Right cardiac atrium (tissue), 5 donors: ENCODE results near the gene CD96. TPM values are rescaled to one million over a fixed set of nuclear protein-coding genes. Genes with fewer than 3 reads are reported as not detected.
"Not testable (repeated sequence)": the region's sequence is repeated elsewhere in the genome, so short reads cannot be mapped to it uniquely, and the experiment has no call there.

Experiments
- ATAC-seq, 2 donors: fragments of 200-7000 bp; cut with Tn5 transposase; one replicate each; pipeline versions ENCODE4 v1.8.0 to v1.9.1; 2020; ENCODE audit warnings: moderate library complexity in 2 of 2, mild to moderate bottlenecking in 1 of 2
- DNase-seq, 3 donors: peaks; one replicate each; pipeline ENCODE4 v3.0.0-alpha.2; 2020
- H3K27ac ChIP-seq: one replicate; pipeline ENCODE4 v1.5.1; 2013; ENCODE audit warnings: mild to moderate bottlenecking, low read length, control low read depth, moderate library complexity
- H3K27me3 ChIP-seq: one replicate; pipeline ENCODE4 v1.6.1; 2013; ENCODE audit not compliant: control insufficient read depth, insufficient read depth
- H3K4me1 ChIP-seq: one replicate; pipeline ENCODE4 v1.6.1; 2013; ENCODE audit warnings: low read length; ENCODE audit not compliant: control insufficient read depth, insufficient read depth
- H3K4me3 ChIP-seq: one replicate; pipeline ENCODE4 v1.5.1; 2013; ENCODE audit warnings: low read length, control low read depth
- H3K9me3 ChIP-seq: one replicate; pipeline ENCODE4 v1.6.1; 2013; ENCODE audit warnings: low read length; ENCODE audit not compliant: control insufficient read depth
- WGBS: extraction: QIAGEN DNeasy Blood & Tissue Kit; methylation state at CpG from one replicate; pipeline ENCODE4 v1.1.7; 2013; 5-methylcytosine and 5-hydroxymethylcytosine counted together
- intact Hi-C, 4 donors: fragments of 100-400 bp; cut with DNase I; formaldehyde crosslinking; loops; one replicate each; pipeline versions ENCODE4 v1.11.0 to v1.14.0; 2022 to 2023
- polyA plus RNA-seq: library from polyadenylated mRNA; stranded (reverse); fragments of 200-250 nt; gene quantifications from one replicate; pipeline ENCODE4 v1.2.3, GENCODE V29; 2013
- total RNA-seq, 4 donors: library from RNA; stranded (reverse); fragmentation: NEBNext Ultra II Directional; extraction: Animal tissue kit (Norgen Biotek cat#: 25700); gene quantifications; one replicate each; pipeline ENCODE4 v1.2.1, GENCODE V29; 2021
- donor health status: healthy with polysubstance abuse.
- donor health status: DM: no; HTN: yes; CAD: no.
- donor health status: DM: no; HTN: no; CAD: no.
- donor health status: DM: no; HTN: yes; CAD: no; lungs with severe emphysema.
- donor health status: DM: yes; HTN: yes; CAD: no.

The CD96 gene
- total and polyA plus RNA-seq, 5 donors = 0.14 to 1.9 (median 0.44) TPM

DNA sequence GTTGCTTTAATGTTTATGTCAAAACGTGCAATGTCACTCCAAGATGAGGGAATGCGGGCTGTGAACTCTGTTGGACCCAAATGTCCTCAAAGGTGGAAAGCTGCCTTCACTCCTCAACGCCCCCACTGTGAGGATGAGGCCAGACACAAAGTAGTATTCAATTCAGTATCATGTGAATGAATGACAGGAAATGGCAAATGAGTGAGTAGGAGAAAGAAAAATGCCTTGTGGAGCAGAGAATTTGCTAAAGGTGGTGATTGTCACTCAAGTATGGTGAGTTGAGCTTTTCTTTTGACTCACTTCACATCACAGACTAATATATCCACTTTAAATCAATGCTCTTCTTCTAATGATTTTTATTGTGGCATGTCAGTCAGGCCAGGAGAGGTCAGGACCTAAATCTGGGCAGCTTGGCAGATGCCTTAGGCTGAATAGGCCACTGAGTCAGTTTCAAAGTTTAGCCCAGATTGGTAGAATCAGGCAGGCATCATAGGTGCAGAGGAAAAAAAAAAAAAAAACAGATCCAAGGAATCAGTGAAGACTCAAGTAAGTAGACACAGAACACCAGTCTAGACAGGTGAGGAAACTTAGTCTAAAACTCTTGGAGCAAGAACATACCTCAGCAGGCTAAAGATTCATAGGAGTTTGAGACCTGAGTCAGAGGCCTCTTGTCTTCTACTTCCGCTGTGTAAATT lies 124.2 kb downstream of the CD96 start:
- ATAC-seq (no peak), DNase-seq (no peak)
- Histone ChIP-seq H3K27me3 (no peaks in the 10 kb centered on the region), H3K4me1 (no peaks in the 10 kb centered on the region), H3K4me3 (no peak overlapping the region), H3K9me3 (no peaks in the 10 kb centered on the region), H3K27ac (no peak overlapping the region)
- intact Hi-C loops = no loop called here
- 66% methylated on average over 4 of the region's 4 CpGs for WGBS

DNA sequence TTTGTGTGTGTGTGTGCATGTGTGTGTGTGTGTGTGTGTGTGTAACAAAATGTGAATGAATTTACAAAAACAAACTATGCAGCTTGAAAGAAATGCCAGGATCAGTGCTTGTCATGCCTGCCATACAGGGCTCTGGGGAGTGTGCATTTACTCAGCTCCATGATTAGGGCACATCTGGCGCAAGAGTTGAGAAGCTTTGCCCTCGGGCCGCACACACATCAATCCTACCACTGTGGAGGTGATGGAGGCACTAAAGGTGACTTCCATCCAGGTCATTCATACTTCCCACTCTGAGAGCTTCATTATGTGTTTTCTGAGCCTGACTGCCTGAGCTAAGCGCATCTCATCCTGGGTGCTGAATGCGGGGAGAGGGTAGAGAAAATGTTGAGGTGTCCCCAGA lies 125.2 kb downstream of the CD96 start:
- 92% methylated on average over 5 of the region's 5 CpGs for WGBS
- H3K27ac ChIP-seq = no peak overlapping the region
- intact Hi-C loops = no loop called here
- no peaks in the 10 kb centered on the region for H3K9me3 ChIP-seq
- H3K27me3 ChIP-seq = no peaks in the 10 kb centered on the region
- H3K4me1 ChIP-seq = no peaks in the 10 kb centered on the region
- ATAC-seq (no peak), DNase-seq (no peak)
- H3K4me3 ChIP-seq = no peak overlapping the region

DNA sequence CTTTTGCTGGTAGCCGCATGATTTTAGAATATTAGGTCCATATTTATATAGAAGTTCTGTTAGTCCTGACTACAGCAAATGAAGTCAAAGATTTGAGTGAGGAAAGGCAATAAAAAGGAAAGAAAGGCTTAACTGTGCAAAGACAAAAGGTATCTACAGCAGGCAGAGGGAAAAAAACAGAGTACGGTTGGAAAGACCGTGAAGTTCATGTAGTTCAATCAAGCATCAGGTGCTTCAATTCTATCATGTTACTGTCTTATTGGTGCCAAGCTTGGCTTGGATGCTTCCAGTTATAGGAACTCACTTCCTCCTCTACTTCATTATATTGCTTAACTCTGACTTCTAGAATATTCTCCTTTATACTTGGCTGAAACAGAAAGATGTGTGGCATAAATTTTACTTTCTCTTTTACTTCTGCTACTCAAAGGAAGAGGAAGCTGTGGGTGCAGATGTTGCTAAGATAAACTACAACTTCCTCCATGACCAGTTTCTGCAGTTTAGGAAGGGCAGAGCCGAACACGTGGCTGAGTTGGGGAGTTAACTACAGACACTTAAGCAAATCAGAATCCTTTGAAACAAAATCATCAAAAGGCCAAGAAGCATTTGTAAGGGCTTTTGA lies 125.7 kb downstream of the CD96 start:
- Histone ChIP-seq H3K27me3 (no peaks in the 10 kb centered on the region), H3K4me3 (no peak overlapping the region), H3K4me1 (no peaks in the 10 kb centered on the region), H3K27ac (no peak overlapping the region), H3K9me3 (no peaks in the 10 kb centered on the region)
- intact Hi-C loops = no loop called here
- DNase-seq (peak in 2 of 3 donors; percentile 21 to 62), ATAC-seq (peak; percentile 74 to 75)
- 51% methylated on average over 5 of the region's 5 CpGs for WGBS

DNA sequence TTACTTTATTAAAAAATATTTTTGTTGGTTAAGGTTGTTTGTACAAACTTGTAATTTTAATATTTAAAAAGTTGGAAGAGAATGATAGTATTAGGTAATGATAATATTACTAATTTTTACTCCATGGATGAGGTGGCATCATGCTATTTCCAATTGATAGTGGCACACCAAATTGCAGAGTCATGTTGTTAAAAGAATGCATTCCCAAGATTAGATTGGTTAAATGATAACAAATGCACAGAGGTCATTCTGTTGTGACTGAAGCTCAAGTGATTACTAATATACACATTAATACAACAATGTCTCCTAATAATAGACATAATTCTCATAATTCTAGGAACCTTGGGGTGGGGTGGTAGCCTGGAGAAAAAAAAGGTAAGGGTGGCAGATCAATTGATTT lies 126.3 kb downstream of the CD96 start:
- no peak for DNase-seq
- no peaks in the 10 kb centered on the region for H3K4me1 ChIP-seq
- intact Hi-C loops = no loop called here

DNA sequence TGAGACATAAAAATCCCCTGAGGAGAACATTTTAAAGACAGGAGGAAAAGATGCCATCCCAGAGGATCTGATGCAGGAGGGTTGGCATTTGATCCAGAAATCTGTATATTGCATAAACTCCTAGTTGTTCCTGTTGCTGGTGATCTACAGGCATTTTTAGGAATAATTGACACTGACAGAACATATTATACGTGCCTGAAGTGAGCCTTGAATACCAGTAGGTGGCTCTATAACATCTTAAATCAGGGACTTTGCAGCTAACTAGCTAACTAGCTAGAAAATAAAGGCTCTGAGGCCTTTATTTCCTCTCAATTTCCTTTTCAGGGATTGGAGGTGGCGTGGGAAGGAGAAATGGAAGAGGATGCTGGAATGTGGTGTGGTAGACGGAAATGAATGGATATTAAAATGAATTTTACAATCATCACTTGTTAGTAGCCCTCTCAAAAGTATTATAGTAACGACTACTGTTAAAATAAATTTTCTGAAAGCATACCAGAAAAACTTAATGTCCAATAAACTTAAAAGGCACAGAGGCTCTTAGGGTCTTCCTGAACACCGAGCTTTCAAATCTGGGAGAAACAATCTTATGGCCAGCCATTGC lies 127.0 kb downstream of the CD96 start:
- intact Hi-C loops = no loop called here

More for the DNA sequence above, 126.3 kb downstream of the CD96 start:
- Histone ChIP-seq H3K27ac (no peak overlapping the region), H3K4me3 (no peak overlapping the region), H3K9me3 (no peaks in the 10 kb centered on the region), H3K27me3 (no peaks in the 10 kb centered on the region)
- no peak for ATAC-seq

DNA sequence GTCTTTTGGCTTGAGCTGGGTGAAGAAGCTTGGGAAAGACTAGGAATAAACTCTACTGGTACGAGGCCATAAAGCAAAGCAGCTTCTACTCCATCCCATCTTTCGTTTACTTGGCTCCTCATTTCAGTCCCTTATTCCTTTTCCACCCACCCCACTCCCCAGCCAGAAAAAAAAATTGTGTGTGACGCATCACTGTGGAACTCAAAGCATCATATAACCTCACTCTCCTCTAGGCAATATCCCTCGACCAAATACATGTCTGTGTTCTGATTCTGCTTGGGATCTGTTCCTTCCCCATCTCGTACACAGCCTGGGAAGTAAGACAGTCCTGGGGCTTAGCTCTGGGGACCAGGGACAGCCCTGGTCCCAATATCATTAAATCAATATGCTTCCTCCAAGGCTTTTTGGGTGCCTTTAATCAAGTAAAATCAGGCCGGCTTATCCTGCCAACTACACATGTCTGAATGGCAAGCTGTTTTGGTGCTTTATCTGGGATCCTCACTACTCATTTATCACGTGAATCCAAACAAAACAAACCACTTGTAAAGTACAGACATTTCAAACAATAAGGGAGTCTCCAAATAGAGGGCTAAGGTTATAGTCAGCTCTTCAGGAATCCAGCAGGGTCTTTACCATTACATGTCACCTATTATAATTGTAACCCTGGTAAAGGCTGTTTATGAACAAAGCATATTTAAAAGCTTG lies 128.1 kb downstream of the CD96 start:
- whole genome bisulfite sequencing = 73% methylated on average over 7 of the region's 7 CpGs
- no peaks in the 10 kb centered on the region for H3K4me1 ChIP-seq
- no peak for ATAC-seq
- intact Hi-C loops = no loop called here
- no peaks in the 10 kb centered on the region for H3K27me3 ChIP-seq
- H3K27ac ChIP-seq = no peak overlapping the region
- H3K4me3 ChIP-seq = no peak overlapping the region
- no peak for DNase-seq
- H3K9me3 ChIP-seq = no peaks in the 10 kb centered on the region

More for the DNA sequence above, 127.0 kb downstream of the CD96 start:
- Histone ChIP-seq H3K4me3 (no peak overlapping the region), H3K27ac (no peak overlapping the region), H3K27me3 (no peaks in the 10 kb centered on the region), H3K4me1 (no peaks in the 10 kb centered on the region), H3K9me3 (no peaks in the 10 kb centered on the region)
- WGBS = 26% methylated on average over 5 of the region's 5 CpGs
- DNase-seq (no peak), ATAC-seq (peak; percentile 87 to 88)

DNA sequence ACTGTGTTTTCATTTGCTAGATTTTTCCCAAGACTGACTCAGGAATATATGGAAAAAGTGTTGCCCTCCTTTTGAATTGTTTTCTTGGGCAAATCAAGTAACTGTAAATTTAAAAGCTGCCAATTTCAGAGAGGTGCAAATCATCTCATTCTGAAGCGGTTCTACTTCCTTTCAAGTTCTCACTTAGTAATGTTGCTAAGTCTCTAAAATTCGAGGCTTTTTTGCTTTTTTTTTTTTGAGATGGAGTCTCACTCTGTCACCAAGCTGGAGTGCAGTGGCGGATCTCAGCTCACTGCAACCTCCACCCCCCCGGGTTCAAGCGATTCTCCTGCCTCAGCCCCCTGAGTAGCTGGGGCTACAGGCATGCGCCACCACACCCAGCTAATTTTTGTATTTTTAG lies 130.5 kb downstream of the CD96 start:
- H3K27me3 ChIP-seq, H3K27ac ChIP-seq, H3K4me3 ChIP-seq, DNase-seq, H3K4me1 ChIP-seq, intact Hi-C loops, H3K9me3 ChIP-seq, ATAC-seq: not testable (repeated sequence)
- WGBS = 71% methylated on average over 6 of the region's 6 CpGs

DNA sequence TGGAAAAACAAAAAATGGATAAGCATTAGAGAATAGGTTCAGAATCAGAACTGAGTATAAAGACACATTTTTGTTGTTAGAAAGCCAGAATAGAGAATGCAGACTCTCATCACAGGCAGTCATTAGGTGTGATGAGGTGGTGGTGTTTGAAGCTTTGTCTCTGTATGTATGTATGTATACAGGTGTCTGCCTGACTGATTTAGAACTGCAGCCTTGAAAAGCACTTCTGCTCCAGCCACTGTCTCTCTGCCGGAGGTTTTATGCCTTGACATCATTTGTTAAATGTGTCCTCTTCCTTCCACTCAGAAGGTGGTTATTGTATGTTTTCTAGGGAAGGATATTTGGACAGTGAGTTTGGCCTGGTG lies 133.8 kb downstream of the CD96 start:
- H3K9me3 ChIP-seq = no peaks in the 10 kb centered on the region
- no peak overlapping the region for H3K4me3 ChIP-seq
- H3K4me1 ChIP-seq = no peaks in the 10 kb centered on the region
- no peak for DNase-seq
- 37% methylated on average over 1 of the region's 1 CpG for WGBS
- intact Hi-C loops = no loop called here
- no peak overlapping the region for H3K27ac ChIP-seq
- ATAC-seq = no peak
- H3K27me3 ChIP-seq = no peaks in the 10 kb centered on the region

DNA sequence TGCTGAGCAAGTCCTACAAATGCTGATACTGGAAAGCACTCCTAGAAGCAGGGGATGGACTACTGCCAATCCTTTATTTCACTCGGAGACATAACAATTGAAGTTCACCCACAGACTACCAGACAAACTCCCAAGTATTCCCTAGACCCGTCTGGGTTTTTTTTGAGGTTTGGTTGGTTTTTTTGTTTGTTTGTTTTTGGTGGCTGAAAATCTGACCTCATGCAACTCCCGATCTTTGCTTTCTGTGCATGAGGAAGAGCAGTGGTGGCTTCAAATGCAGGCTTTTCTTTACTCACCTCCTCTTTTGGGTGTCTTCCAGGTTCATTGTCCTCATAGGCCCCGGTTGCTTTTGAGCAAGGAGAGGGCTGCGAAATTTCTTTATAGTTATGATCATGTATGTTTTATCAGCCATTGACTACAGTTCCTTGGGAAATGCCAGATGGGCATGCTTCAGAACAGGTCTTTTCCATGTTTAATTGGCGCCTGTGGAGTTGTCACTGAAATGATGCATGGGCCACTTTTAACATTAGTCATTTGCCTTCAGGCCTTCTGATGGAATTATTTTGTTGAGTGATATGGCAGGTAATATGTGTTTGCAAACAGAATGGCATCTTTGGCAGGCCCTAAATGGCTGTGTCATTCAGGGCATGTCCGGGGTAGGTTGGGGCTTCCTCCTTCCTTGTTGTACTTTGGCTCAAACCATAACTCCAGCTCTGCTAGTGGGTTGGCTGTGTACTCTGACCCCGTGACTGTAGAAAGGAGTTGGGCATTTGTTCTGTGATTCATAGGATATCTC lies 134.4 kb downstream of the CD96 start:
- no peak overlapping the region for H3K27ac ChIP-seq
- DNase-seq (no peak), ATAC-seq (no peak)
- no peak overlapping the region for H3K4me3 ChIP-seq
- H3K4me1 ChIP-seq = no peaks in the 10 kb centered on the region
- H3K9me3 ChIP-seq = no peaks in the 10 kb centered on the region
- intact Hi-C loops = no loop called here
- WGBS = 62% methylated on average over 8 of the region's 8 CpGs
- no peaks in the 10 kb centered on the region for H3K27me3 ChIP-seq

DNA sequence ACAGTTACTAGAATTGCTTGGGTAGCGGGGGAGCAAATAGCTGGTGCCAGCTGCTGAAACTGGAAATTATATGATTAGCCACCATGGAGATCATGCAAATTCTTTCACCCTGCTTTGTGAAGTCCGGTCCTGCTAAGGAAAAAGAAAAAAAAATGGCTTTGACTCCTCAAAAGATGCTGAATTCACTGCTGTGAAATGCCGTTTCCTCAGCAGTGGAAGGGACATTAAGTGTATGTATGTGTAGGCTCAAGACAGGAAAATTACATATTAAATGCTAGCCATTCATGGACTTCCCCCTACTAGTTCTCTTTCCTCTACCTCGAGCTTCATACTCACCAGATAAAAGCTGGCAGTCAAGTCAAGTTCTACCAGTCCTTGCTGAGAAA lies 135.0 kb downstream of the CD96 start:
- ATAC-seq (no peak), DNase-seq (no peak)
- Histone ChIP-seq H3K4me3 (no peak overlapping the region), H3K27ac (no peak overlapping the region), H3K4me1 (no peaks in the 10 kb centered on the region), H3K9me3 (no peaks in the 10 kb centered on the region), H3K27me3 (no peaks in the 10 kb centered on the region)
- intact Hi-C loops = no loop called here
- 85% methylated on average over 4 of the region's 4 CpGs for WGBS
